Measurements from ENCODE around the gene SHISA5.
A peak's percentile ranks its signal among the peaks of the same experiment; 100 is the strongest.

- no peak for TF ChIP-seq CUX1 (IDR thresholded peaks at IDR 0.05; ENCODE audit: insufficient replicate concordance, low read depth, low read length)
- TF ChIP-seq EP300 (IDR thresholded peaks at IDR 0.05; ENCODE audit: borderline replicate concordance in 1 of 2, control insufficient read depth in 1 of 2, low read depth in 2 of 2, low read length in 2 of 2): no peak
- TF ChIP-seq CTCF (IDR thresholded peaks at IDR 0.05 in 2 of 3, conservative IDR thresholded peaks at IDR 0.05 in 1 of 3; ENCODE audit: control insufficient read depth in 2 of 3, extremely low read depth in 1 of 3, insufficient read depth in 1 of 3, low read depth in 3 of 3, low read length in 3 of 3): no peak
- TF ChIP-seq ATF3 (IDR thresholded peaks at IDR 0.05; ENCODE audit: borderline replicate concordance, extremely low read depth, low read depth, low read length): no peak
- no peak for TF ChIP-seq EZH2 (IDR thresholded peaks at IDR 0.05; ENCODE audit: borderline replicate concordance, control insufficient read depth, low read depth, low read length)
- no peak for TF ChIP-seq ZNF217 (IDR thresholded peaks at IDR 0.05)
- TF ChIP-seq NKRF (conservative IDR thresholded peaks at IDR 0.05): no peak
- TF ChIP-seq PKNOX1 (IDR thresholded peaks at IDR 0.05): no peak
- no peak for TF ChIP-seq BRCA1 (IDR thresholded peaks at IDR 0.05; ENCODE audit: low read depth, low read length)
- TF ChIP-seq RFX5 (IDR thresholded peaks at IDR 0.05; ENCODE audit: low read depth, low read length): no peak
- TF ChIP-seq POLR2A (IDR thresholded peaks at IDR 0.05; ENCODE audit: low read depth, low read length): 0 out of 2 replicates have a peak, but pooled peaks have one; percentile 25
Measured at GRCh38 chr3:48441940-48442339, 62.0 kb downstream of the SHISA5 start.
